IPS-18a (cell line): Measurements from ENCODE around the gene SDF4.
"Not testable (repeated sequence)": the region's sequence is repeated elsewhere in the genome, so short reads cannot be mapped to it uniquely, and the experiment has no call there.

Experiments used
- H3K27ac ChIP-seq: one replicate; pipeline ENCODE4 v1.5.1; 2013; ENCODE audit warnings: low read length
- H3K27me3 ChIP-seq: one replicate; pipeline ENCODE4 v1.6.1; 2013; ENCODE audit warnings: mild to moderate bottlenecking, low read length; ENCODE audit not compliant: control insufficient read depth, insufficient read depth
- H3K36me3 ChIP-seq: one replicate; pipeline ENCODE4 v1.6.1; 2013; ENCODE audit warnings: low read depth, low read length; ENCODE audit not compliant: control insufficient read depth
- H3K4me1 ChIP-seq: one replicate; pipeline ENCODE4 v1.6.1; 2013; ENCODE audit warnings: low read depth, low read length; ENCODE audit not compliant: control insufficient read depth
- H3K4me3 ChIP-seq: one replicate; pipeline ENCODE4 v1.5.1; 2013; ENCODE audit warnings: low read length
- H3K9ac ChIP-seq: one replicate; pipeline ENCODE4 v1.6.1; 2013; ENCODE audit warnings: mild to moderate bottlenecking, low read length, moderate library complexity
- H3K9me3 ChIP-seq: one replicate; pipeline ENCODE4 v1.6.1; 2013; ENCODE audit warnings: low read depth, low read length; ENCODE audit not compliant: control insufficient read depth

The SDF4 gene

GRCh38 chr1:1195726-1196125 lies 36.1 kb downstream of the SDF4 start:
- H3K4me3 ChIP-seq, H3K9ac ChIP-seq, H3K27me3 ChIP-seq, H3K4me1 ChIP-seq, H3K36me3 ChIP-seq, H3K27ac ChIP-seq, H3K9me3 ChIP-seq: not testable (repeated sequence)

- Histone ChIP-seq H3K36me3 (no peaks in the 10 kb centered on the region), H3K27me3 (no peaks in the 10 kb centered on the region), H3K4me3 (no peak overlapping the region), H3K27ac (no peak overlapping the region), H3K9ac (no peak overlapping the region), H3K9me3 (no peaks in the 10 kb centered on the region), H3K4me1 (no peaks in the 10 kb centered on the region)
These were observed 37.1 kb downstream of the SDF4 start for GRCh38 chr1:1194723-1195122.

- Histone ChIP-seq H3K27ac (no peak overlapping the region), H3K36me3 (no peaks in the 10 kb centered on the region), H3K4me1 (no peaks in the 10 kb centered on the region), H3K9ac (no peak overlapping the region), H3K9me3 (no peaks in the 10 kb centered on the region), H3K4me3 (no peak overlapping the region), H3K27me3 (no peaks in the 10 kb centered on the region)
These were observed 40.1 kb downstream of the SDF4 start for GRCh38 chr1:1191734-1192133.

- Histone ChIP-seq H3K36me3 (no peaks in the 10 kb centered on the region), H3K4me3 (no peak overlapping the region), H3K27me3 (no peaks in the 10 kb centered on the region), H3K27ac (no peak overlapping the region), H3K4me1 (no peaks in the 10 kb centered on the region), H3K9me3 (no peaks in the 10 kb centered on the region), H3K9ac (no peak overlapping the region)
These were observed 42.7 kb downstream of the SDF4 start for GRCh38 chr1:1189111-1189510.

GRCh38 chr1:1187938-1188337 lies 43.9 kb downstream of the SDF4 start:
- Histone ChIP-seq H3K27me3 (no peaks in the 10 kb centered on the region), H3K4me3 (no peak overlapping the region), H3K9me3 (no peaks in the 10 kb centered on the region), H3K9ac (no peak overlapping the region), H3K36me3 (no peaks in the 10 kb centered on the region), H3K4me1 (no peaks in the 10 kb centered on the region), H3K27ac (no peak overlapping the region)

GRCh38 chr1:1185101-1185765 lies 46.6 kb downstream of the SDF4 start:
- Histone ChIP-seq H3K27me3 (no peaks in the 10 kb centered on the region), H3K36me3 (no peaks in the 10 kb centered on the region), H3K9me3 (no peaks in the 10 kb centered on the region), H3K27ac (no peak overlapping the region), H3K4me1 (no peaks in the 10 kb centered on the region), H3K4me3 (no peak overlapping the region), H3K9ac (no peak overlapping the region)

- Histone ChIP-seq H3K27me3 (no peaks in the 10 kb centered on the region), H3K4me1 (no peaks in the 10 kb centered on the region), H3K4me3 (no peak overlapping the region), H3K36me3 (no peaks in the 10 kb centered on the region), H3K27ac (no peak overlapping the region), H3K9me3 (no peaks in the 10 kb centered on the region), H3K9ac (no peak overlapping the region)
These were observed 47.7 kb downstream of the SDF4 start for GRCh38 chr1:1183833-1184775.

- no peaks in the 10 kb centered on the region for H3K27me3 ChIP-seq
- H3K9ac ChIP-seq = no peak overlapping the region
- no peaks in the 10 kb centered on the region for H3K4me1 ChIP-seq
- H3K9me3 ChIP-seq = no peaks in the 10 kb centered on the region
- H3K27ac ChIP-seq = no peak overlapping the region
- no peak overlapping the region for H3K4me3 ChIP-seq
- H3K36me3 ChIP-seq = no peaks in the 10 kb centered on the region
These were observed 48.5 kb downstream of the SDF4 start for GRCh38 chr1:1183221-1183747.

GRCh38 chr1:1182491-1183220 lies 49.1 kb downstream of the SDF4 start:
- no peaks in the 10 kb centered on the region for H3K9me3 ChIP-seq
- H3K27ac ChIP-seq = no peak overlapping the region
- no peaks in the 10 kb centered on the region for H3K27me3 ChIP-seq

GRCh38 chr1:1181938-1182410 lies 49.8 kb downstream of the SDF4 start:
- Histone ChIP-seq H3K27me3 (peaks cover 2% of the 10 kb centered on the region), H3K27ac (no peak overlapping the region), H3K4me1 (peaks cover 2% of the 10 kb centered on the region), H3K9me3 (no peaks in the 10 kb centered on the region), H3K36me3 (no peaks in the 10 kb centered on the region), H3K9ac (no peak overlapping the region), H3K4me3 (no peak overlapping the region)

More at GRCh38 chr1:1182491-1183220, 49.1 kb downstream of the SDF4 start:
- no peak overlapping the region for H3K9ac ChIP-seq
- H3K4me3 ChIP-seq = no peak overlapping the region
- H3K4me1 ChIP-seq = no peaks in the 10 kb centered on the region
- H3K36me3 ChIP-seq = no peaks in the 10 kb centered on the region
